ENCODE data around the gene MROH8.

MROH8 gene

GRCh38 chr20:37178839-37179682 is at the start of gene MROH8, which contains the start of gene RPN2:
Gene MROH8, minus strand, starts transcription at chr20:37179548.
Gene RPN2, plus strand, starts transcription at chr20:37179330. Its CDS starts 27 bp downstream, at chr20:37179357.
- Histone ChIP-seq H3K9me3 (ENCODE audit: control insufficient read depth, insufficient read depth, low read depth, low read length) (no peaks in the 10 kb centered on the region), H3K27ac (ENCODE audit: extremely low read depth, low read depth, low read length) (peak within 1 kb of the TSS; percentile 79), H3K4me3 (ENCODE audit: low read depth, low read length) (peak within 1 kb of the TSS; percentile 71), H3K4me1 (ENCODE audit: control insufficient read depth, insufficient read depth, low read length) (no peaks in the 10 kb centered on the region), H3K36me3 (ENCODE audit: control insufficient read depth in 2 of 2, insufficient read depth in 1 of 2, low read length in 2 of 2) (peaks cover 5 to 17% of the 10 kb centered on the region in 2 experiments; a peak in 2 of 3 replicates)
- ChIA-PET CTCF (interaction anchor here (0.6 to 2.7 kb wide), 12 partner anchors 11 to 1103 kb away, joined by 3 to 25 read pairs (median 4); no protein-coding TSS in a partner anchor), POLR2A (interaction anchor here (0.5 to 3.6 kb wide), 18 partner anchors 9 to 625 kb away, joined by 3 to 30 read pairs (median 4); partner anchors contain the start of genes MANBAL and RBL1)
- no peak; the same call in 1 of the 2 replicates for TF ChIP-seq ELK4 (IDR thresholded peaks at IDR 0.05; ENCODE audit: borderline replicate concordance, low read depth, low read length)
- TF ChIP-seq ZNF580 (tag by site-specific recombination; IDR thresholded peaks at IDR 0.05): 0 out of 2 replicates have a peak, but pooled peaks have one; percentile 28
- peak; percentile 88 for TF ChIP-seq SP3 (tag by site-specific recombination; IDR thresholded peaks at IDR 0.05)
- TF ChIP-seq ZNF2 (tag by site-specific recombination; IDR thresholded peaks at IDR 0.05): peak; percentile 31; the same call in 1 of the 2 replicates
- TF ChIP-seq SP7 (tag by site-specific recombination; IDR thresholded peaks at IDR 0.05): peak; percentile 76
- TF ChIP-seq ZNF10 (tag by site-specific recombination; IDR thresholded peaks at IDR 0.05): no peak
- TF ChIP-seq ZBTB8A (tag by site-specific recombination; IDR thresholded peaks at IDR 0.05): peak; percentile 48
- TF ChIP-seq PRDM10 (tag by site-specific recombination; IDR thresholded peaks at IDR 0.05): peak; percentile 100
- peak; percentile 81; the same call in 1 of the 2 replicates for TF ChIP-seq ZNF324 (tag by site-specific recombination; IDR thresholded peaks at IDR 0.05)
- TF ChIP-seq ZNF341 (tag by site-specific recombination; IDR thresholded peaks at IDR 0.05; ENCODE audit: low read depth): peak; percentile 92
- TF ChIP-seq PRDM1 (tag by site-specific recombination; IDR thresholded peaks at IDR 0.05): no peak
- no peak for TF ChIP-seq GFI1B (tag by site-specific recombination; IDR thresholded peaks at IDR 0.05)
- TF ChIP-seq, protein P1, sequence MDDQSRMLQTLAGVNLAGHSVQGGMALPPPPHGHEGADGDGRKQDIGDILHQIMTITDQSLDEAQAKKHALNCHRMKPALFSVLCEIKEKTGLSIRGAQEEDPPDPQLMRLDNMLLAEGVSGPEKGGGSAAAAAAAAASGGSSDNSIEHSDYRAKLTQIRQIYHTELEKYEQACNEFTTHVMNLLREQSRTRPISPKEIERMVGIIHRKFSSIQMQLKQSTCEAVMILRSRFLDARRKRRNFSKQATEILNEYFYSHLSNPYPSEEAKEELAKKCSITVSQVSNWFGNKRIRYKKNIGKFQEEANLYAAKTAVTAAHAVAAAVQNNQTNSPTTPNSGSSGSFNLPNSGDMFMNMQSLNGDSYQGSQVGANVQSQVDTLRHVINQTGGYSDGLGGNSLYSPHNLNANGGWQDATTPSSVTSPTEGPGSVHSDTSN (CRISPR knock-in tag; IDR thresholded peaks at IDR 0.05): peak; percentile 94
- peak; percentile 85 for TF ChIP-seq IKZF3 (tag by site-specific recombination; IDR thresholded peaks at IDR 0.05)
- no peak for TF ChIP-seq HOXC10 (CRISPR knock-in tag; IDR thresholded peaks at IDR 0.05)
- TF ChIP-seq FEZF1 (tag by site-specific recombination; IDR thresholded peaks at IDR 0.05): peak; percentile 44
- peak; percentile 88; the same call in 1 of the 2 replicates for TF ChIP-seq ZBTB7A (tag by site-specific recombination; IDR thresholded peaks at IDR 0.05; ENCODE audit: low read depth)
- TF ChIP-seq ZBTB26 (tag by site-specific recombination; optimal IDR thresholded peaks at IDR 0.05): peak; percentile 89
- TF ChIP-seq KLF17 (tag by site-specific recombination; IDR thresholded peaks at IDR 0.05): peak; percentile 79
- peak; percentile 78 for TF ChIP-seq KLF10 (tag by site-specific recombination; IDR thresholded peaks at IDR 0.05)
- TF ChIP-seq YY1 (tag by site-specific recombination; IDR thresholded peaks at IDR 0.05): peak; percentile 69
- TF ChIP-seq, protein P2, sequence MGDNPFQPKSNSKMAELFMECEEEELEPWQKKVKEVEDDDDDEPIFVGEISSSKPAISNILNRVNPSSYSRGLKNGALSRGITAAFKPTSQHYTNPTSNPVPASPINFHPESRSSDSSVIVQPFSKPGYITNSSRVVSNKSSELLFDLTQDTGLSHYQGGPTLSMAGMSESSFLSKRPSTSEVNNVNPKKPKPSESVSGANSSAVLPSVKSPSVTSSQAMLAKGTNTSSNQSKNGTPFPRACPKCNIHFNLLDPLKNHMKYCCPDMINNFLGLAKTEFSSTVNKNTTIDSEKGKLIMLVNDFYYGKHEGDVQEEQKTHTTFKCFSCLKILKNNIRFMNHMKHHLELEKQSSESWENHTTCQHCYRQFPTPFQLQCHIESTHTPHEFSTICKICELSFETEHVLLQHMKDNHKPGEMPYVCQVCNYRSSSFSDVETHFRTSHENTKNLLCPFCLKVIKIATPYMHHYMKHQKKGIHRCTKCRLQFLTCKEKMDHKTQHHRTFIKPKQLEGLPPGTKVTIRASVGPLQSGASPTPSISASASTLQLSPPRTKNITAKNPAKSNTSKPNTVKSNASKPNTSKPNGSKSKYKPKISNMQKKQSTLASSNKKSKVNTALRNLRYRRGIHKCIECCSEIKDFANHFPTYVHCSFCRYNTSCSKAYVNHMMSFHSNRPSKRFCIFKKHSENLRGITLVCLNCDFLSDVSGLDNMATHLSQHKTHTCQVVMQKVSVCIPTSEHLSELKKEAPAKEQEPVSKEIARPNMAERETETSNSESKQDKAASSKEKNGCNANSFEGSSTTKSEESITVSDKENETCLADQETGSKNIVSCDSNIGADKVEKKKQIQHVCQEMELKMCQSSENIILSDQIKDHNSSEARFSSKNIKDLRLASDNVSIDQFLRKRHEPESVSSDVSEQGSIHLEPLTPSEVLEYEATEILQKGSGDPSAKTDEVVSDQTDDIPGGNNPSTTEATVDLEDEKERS (tag by site-specific recombination; IDR thresholded peaks at IDR 0.05): no peak
- TF ChIP-seq ZBTB48 (tag by site-specific recombination; IDR thresholded peaks at IDR 0.05): peak; percentile 41
- TF ChIP-seq SP2 (tag by site-specific recombination; IDR thresholded peaks at IDR 0.05): peak; percentile 96
